Spleen (tissue), 11 donors: ENCODE results near the gene LPCAT1. TPM values are rescaled to one million over a fixed set of nuclear protein-coding genes. Genes with fewer than 3 reads are reported as not detected.
A peak's percentile ranks its signal among the peaks of the same experiment; 100 is the strongest.

Source experiments
- DNase-seq: peaks from one replicate; pipeline ENCODE4 v3.0.0-alpha.2; 2020
- H3K27ac ChIP-seq, 8 donors: fragments of 200-600 bp; sonication (generic) in 7 of 8; 1 replicate in 4 of 8; 2 replicates in 4 of 8; pipeline versions ENCODE4 v1.5.0 to v1.8.0; 2016 to 2021; ENCODE audit warnings: inconsistent platforms in 4 of 8, mild to moderate bottlenecking in 4 of 8, moderate library complexity in 1 of 8
- H3K27me3 ChIP-seq, 7 donors: fragments of 200-600 bp; sonication (generic) in 6 of 7; replicated peaks in 1 of 7; 1 replicate in 4 of 7; 2 replicates in 3 of 7; pipeline versions ENCODE4 v1.5.0 to v1.8.0; 2016 to 2021; ENCODE audit warnings: inconsistent platforms in 3 of 7, mild to moderate bottlenecking in 1 of 7
- H3K36me3 ChIP-seq, 6 donors: fragments of 200-600 bp; sonication (generic) in 5 of 6; 1 replicate in 4 of 6; 2 replicates in 2 of 6; pipeline versions ENCODE4 v1.5.0 to v1.8.0; 2016 to 2021; ENCODE audit warnings: inconsistent platforms in 2 of 6
- H3K4me1 ChIP-seq, 6 donors: fragments of 200-600 bp; sonication (generic) in 5 of 6; 1 replicate in 3 of 6; 2 replicates in 3 of 6; pipeline versions ENCODE4 v1.5.0 to v1.8.0; 2016 to 2021; ENCODE audit warnings: inconsistent platforms in 3 of 6
- H3K4me3 ChIP-seq, 8 donors: fragments of 200-600 bp; sonication (generic) in 7 of 8; 1 replicate in 4 of 8; 2 replicates in 4 of 8; pipeline versions ENCODE4 v1.5.0 to v1.8.0; 2016 to 2021; ENCODE audit warnings: inconsistent platforms in 4 of 8, mild to moderate bottlenecking in 4 of 8, moderate library complexity in 2 of 8
- H3K9me3 ChIP-seq, 8 donors: fragments of 200-600 bp; sonication (generic) in 7 of 8; 1 replicate in 4 of 8; 2 replicates in 4 of 8; pipeline versions ENCODE4 v1.5.0 to v1.8.0; 2016 to 2021; ENCODE audit warnings: inconsistent platforms in 4 of 8
- POLR2A ChIP-seq, 3 donors: fragments of 450-650 bp; IDR thresholded peaks; one replicate each; pipeline ENCODE4 v1.5.1; 2017; ENCODE audit warnings: antibody characterized with exemption in 3 of 3, mild to moderate bottlenecking in 1 of 3
- POLR2AphosphoS5 ChIP-seq, 3 donors: sonication (generic); formaldehyde crosslinking; IDR thresholded peaks; one replicate each; pipeline ENCODE4 v1.5.1; 2017; ENCODE audit warnings: antibody characterized with exemption in 3 of 3
- WGBS, 5 donors: extraction: QIAGEN DNeasy Blood & Tissue Kit in 3 of 5; methylation state at CpG; one replicate each; pipeline versions ENCODE4 v1.1.5 to v1.1.7; 2013 to 2018; 5-methylcytosine and 5-hydroxymethylcytosine counted together
- intact Hi-C: fragments of 100-400 bp; cut with DNase I; formaldehyde crosslinking; loops from one replicate; pipeline ENCODE4 v1.15.0; 2023; ENCODE audit warnings: low total_unique reads
- polyA plus RNA-seq, 3 donors: library from polyadenylated mRNA; stranded (reverse); fragments of 200-250 nt; gene quantifications; one replicate each; pipeline ENCODE4 v1.2.1, GENCODE V29; 2013
- total RNA-seq, 7 donors: library from RNA; depleted of rRNA in 3 of 7; stranded (reverse); fragments of >200 nt in 3 of 7; fragmentation: NEBNext Ultra II Directional in 4 of 7; extraction: Animal tissue kit (Norgen Biotek cat#: 25700) in 4 of 7; gene quantifications; one replicate each; pipeline versions ENCODE4 v1.1.0 to v1.2.1, GENCODE V29; 2016 to 2021
- TF ChIP-seq, protein P1 (sequence below), 11 experiments: fragments of 200-600 bp in 7 of 11; fragments of 450-650 bp in 4 of 11; sonication (generic) in 4 of 11; IDR thresholded peaks in 8 of 11; conservative IDR thresholded peaks in 3 of 11; 1 replicate in 7 of 11; 2 replicates in 4 of 11; pipeline versions ENCODE4 v1.4.0 to v1.8.0; 2016 to 2021; ENCODE audit warnings: antibody characterized with exemption in 11 of 11, inconsistent platforms in 4 of 11, mild to moderate bottlenecking in 1 of 11
- donor health status: healthy with polysubstance abuse.
- donor health status: DM: no; HTN: no; CAD: no; lungs with moderate emphysema.
- donor health status: DM: no; HTN: no; CAD: no.
- donor health status: Bipolar disorder and iron deficiency.
- donor health status: healthy.
- donor health status: DM: no; HTN: no; CAD: no.
- donor health status: DM: yes; HTN: yes; CAD: no.

The LPCAT1 gene
- total and polyA plus RNA-seq, 10 donors: 52.2 to 322 (median 174) TPM

DNA sequence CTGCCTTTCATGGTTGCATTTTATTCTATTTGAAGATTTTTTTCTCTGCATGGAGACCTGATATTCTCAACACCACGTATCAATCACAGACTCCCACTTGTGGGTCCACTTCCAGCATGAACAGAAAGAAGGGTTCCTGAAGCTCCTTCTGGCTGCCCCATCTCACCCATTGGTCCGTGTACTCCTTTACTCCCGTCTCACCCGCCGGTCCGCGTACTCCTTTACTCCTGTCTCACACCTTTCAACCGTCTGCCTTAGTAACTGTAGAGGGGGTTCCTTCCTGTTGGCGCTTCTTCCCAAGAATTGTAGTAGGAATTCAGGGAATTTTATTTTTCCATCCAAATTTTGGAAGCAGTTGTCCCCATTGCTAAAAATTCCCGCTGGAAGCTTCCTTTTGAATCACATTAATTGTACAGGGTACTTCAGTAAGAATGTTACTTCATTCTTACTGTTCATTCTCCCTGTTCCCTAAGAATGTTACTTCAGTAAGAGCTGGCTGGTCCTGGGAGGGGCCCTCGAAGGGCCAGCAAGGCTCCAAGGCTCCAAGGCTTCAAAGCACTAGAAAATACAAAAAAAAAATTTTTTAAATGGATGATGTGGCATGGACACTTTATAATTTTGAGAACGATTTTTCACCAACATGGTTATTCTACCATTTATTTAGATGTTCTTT lies 3.9 kb upstream of the LPCAT1 start:
- 82 to 91% (median 88%) methylated on average over 12 of the region's 12 CpGs for WGBS, 5 donors
- Histone ChIP-seq H3K27me3 (no peaks in the 10 kb centered on the region), H3K27ac (no peak overlapping the region), H3K4me3 (no peak overlapping the region), H3K36me3 (no peaks in the 10 kb centered on the region), H3K9me3 (no peaks in the 10 kb centered on the region), H3K4me1 (peaks cover 5 to 24% (median 20%) of the 10 kb centered on the region in 6 donors)
- TF ChIP-seq POLR2AphosphoS5 (IDR thresholded peaks at IDR 0.05) (no peak), POLR2A (IDR thresholded peaks at IDR 0.05) (no peak)
- TF ChIP-seq, protein P1, sequence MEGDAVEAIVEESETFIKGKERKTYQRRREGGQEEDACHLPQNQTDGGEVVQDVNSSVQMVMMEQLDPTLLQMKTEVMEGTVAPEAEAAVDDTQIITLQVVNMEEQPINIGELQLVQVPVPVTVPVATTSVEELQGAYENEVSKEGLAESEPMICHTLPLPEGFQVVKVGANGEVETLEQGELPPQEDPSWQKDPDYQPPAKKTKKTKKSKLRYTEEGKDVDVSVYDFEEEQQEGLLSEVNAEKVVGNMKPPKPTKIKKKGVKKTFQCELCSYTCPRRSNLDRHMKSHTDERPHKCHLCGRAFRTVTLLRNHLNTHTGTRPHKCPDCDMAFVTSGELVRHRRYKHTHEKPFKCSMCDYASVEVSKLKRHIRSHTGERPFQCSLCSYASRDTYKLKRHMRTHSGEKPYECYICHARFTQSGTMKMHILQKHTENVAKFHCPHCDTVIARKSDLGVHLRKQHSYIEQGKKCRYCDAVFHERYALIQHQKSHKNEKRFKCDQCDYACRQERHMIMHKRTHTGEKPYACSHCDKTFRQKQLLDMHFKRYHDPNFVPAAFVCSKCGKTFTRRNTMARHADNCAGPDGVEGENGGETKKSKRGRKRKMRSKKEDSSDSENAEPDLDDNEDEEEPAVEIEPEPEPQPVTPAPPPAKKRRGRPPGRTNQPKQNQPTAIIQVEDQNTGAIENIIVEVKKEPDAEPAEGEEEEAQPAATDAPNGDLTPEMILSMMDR (IDR thresholded peaks at IDR 0.05 in 8 of 11, conservative IDR thresholded peaks at IDR 0.05 in 3 of 11): no peak
- intact Hi-C loops: loop anchor here (5.0 kb wide), 1 partner anchor 35 kb away; no protein-coding TSS in a partner anchor
- no peak for DNase-seq

DNA sequence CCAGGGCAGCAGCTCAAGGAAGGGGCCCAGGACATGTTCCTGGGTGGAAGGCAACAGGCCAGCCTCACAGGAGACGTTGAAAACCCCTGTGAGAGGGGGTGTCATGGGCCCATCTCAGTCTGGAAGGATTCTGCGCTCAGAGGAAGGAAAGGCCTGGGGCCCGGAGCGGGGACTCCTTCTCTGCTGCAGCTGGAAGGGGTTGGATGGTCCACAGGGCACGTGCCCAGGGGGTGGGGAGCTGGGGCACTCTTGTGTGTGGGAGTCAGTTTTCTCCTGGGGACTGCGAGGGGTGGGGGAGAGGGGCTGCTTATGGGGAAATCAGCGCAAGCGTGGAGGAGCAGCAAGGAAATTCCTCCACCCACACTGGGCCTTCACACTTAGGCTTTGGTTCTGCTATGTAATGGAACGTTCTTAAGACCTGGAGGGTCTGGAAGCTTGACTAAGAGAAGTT lies 2.9 kb upstream of the LPCAT1 start:
- no peak for DNase-seq
- H3K4me3 ChIP-seq: no peak overlapping the region
- 47 to 69% (median 61%) methylated on average over 8 to 9 of the region's 9 CpGs for WGBS, 5 donors

DNA sequence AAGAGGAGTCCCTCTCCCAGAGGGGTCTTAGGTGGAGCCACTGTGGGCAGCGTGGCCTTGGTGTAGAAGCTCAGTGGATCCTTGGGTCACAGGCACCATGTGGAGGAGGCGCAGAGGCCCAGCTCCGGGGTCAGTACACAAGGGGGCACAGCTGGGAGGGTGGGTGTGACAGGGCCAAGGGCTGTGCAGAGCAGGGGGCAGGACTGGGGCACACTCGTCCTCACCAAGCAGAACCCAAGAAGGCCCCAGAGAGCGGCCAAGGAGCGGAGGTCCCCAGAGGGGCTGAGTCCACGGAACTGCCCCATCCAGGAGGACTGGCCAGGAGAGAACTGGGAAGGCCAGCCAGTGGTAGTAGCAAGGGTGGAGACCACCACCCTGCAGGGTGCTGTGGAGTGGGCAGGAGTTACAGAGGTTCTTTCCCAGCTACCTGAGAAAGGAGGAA lies 2.5 kb upstream of the LPCAT1 start:
- TF ChIP-seq POLR2A (IDR thresholded peaks at IDR 0.05): no peak
- TF ChIP-seq POLR2AphosphoS5 (IDR thresholded peaks at IDR 0.05): no peak
- TF ChIP-seq, protein P1 (IDR thresholded peaks at IDR 0.05 in 8 of 11, conservative IDR thresholded peaks at IDR 0.05 in 3 of 11): no peak
- H3K27ac ChIP-seq: peak overlapping the region in 2 of 8 donors; percentile 98 to 99
- 83 to 99% (median 93%) methylated on average over 6 to 7 of the region's 7 CpGs for WGBS, 5 donors
- H3K27me3 ChIP-seq: no peaks in the 10 kb centered on the region
- no peaks in the 10 kb centered on the region for H3K9me3 ChIP-seq
- H3K4me1 ChIP-seq: peaks cover 18 to 39% (median 34%) of the 10 kb centered on the region in 6 donors
- no peak overlapping the region for H3K4me3 ChIP-seq
- peak; percentile 74 for DNase-seq
- intact Hi-C loops: loop anchor here (5.0 kb wide), 1 partner anchor 34 kb away; no protein-coding TSS in a partner anchor
- H3K36me3 ChIP-seq: peaks cover 0 to 7% (median 0%) of the 10 kb centered on the region in 6 donors

More for the DNA sequence above, 2.9 kb upstream of the LPCAT1 start:
- Histone ChIP-seq H3K4me1 (peaks cover 13 to 34% (median 29%) of the 10 kb centered on the region in 6 donors), H3K36me3 (peaks cover 0 to 2% (median 0%) of the 10 kb centered on the region in 6 donors), H3K27ac (peak overlapping the region in 1 of 8 donors; percentile 7), H3K9me3 (no peaks in the 10 kb centered on the region), H3K27me3 (no peaks in the 10 kb centered on the region)
- TF ChIP-seq, protein P1 (IDR thresholded peaks at IDR 0.05 in 8 of 11, conservative IDR thresholded peaks at IDR 0.05 in 3 of 11): no peak
- TF ChIP-seq POLR2A (IDR thresholded peaks at IDR 0.05) (no peak), POLR2AphosphoS5 (IDR thresholded peaks at IDR 0.05) (no peak)
- intact Hi-C loops: loop anchor here (5.0 kb wide), 1 partner anchor 34 kb away; no protein-coding TSS in a partner anchor

DNA sequence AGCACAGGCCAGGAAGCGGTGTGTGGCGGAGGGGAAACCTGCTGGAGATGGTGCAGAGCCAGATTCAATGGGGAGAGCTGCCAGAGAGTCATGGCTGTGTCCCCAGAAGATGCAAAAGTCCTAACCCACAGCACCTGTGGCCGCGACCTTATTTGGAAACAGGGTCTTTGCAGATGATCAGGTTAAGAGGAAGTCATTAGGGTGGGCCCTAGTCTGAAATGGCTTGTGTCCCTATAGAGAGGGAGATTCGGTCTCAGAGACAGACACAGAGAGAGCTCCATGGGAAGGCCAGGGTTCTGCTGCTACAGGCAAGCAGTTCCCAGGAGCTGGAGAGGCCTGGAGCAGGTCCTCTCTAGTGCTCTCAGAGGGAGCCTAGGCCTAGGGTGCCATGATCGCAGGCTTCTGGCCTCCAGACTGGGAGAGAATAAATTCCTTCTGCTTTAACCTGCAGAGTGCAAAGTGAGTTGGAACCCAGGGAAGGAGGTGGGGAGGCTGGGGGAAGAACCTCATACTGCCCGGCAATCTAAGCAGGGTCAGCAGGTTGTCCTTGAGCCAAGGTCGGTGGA lies 1.9 kb upstream of the LPCAT1 start:
- TF ChIP-seq POLR2A (IDR thresholded peaks at IDR 0.05) (no peak), POLR2AphosphoS5 (IDR thresholded peaks at IDR 0.05) (no peak)
- TF ChIP-seq, protein P1 (IDR thresholded peaks at IDR 0.05 in 8 of 11, conservative IDR thresholded peaks at IDR 0.05 in 3 of 11): no peak
- peak overlapping the region in 3 of 8 donors; percentile 98 to 99 (median 98) for H3K27ac ChIP-seq
- intact Hi-C loops: loop anchor here (5.0 kb wide), 1 partner anchor 33 kb away; no protein-coding TSS in a partner anchor
- no peak overlapping the region for H3K4me3 ChIP-seq
- peaks cover 0 to 12% (median 1%) of the 10 kb centered on the region in 6 donors for H3K36me3 ChIP-seq
- no peaks in the 10 kb centered on the region for H3K9me3 ChIP-seq
- H3K27me3 ChIP-seq: no peaks in the 10 kb centered on the region
- WGBS, 5 donors: 68 to 85% (median 80%) methylated on average over 8 of the region's 8 CpGs
- DNase-seq: peak; percentile 73
- peaks cover 18 to 44% (median 39%) of the 10 kb centered on the region in 6 donors for H3K4me1 ChIP-seq
